HepG2 (cell line): ENCODE data around the gene PLEKHH1. TPM values are rescaled to one million over a fixed set of nuclear protein-coding genes. Genes with fewer than 3 reads are reported as not detected.

Source experiments
- ATAC-seq: fragments of 200-7000 bp; cut with Tn5 transposase; 3 replicates; pipeline ENCODE4 v1.9.1; 2020; ENCODE audit warnings: mild to moderate bottlenecking, moderate library complexity
- BruUV-seq: library from RNA; stranded (reverse); fragments of 400-500 nt; replicated peaks from 2 replicates; lab custom pipeline; 2021; lab: Mats Ljungman, UMichigan
- CTCF ChIA-PET: fragments of 300-600 bp; formaldehyde crosslinking; extraction: SDS; loops from one replicate; lab custom pipeline; 2021; ENCODE audit warnings: low total read pairs, inconsistent platforms, low intra/inter-chr PET ratio; lab: Yijun Ruan, JAX
- POLR2A ChIA-PET: fragments of 350-600 bp; sonication (Branson Sonifier 250); formaldehyde crosslinking; loops from one replicate; lab custom pipeline; 2020; ENCODE audit warnings: antibody characterized with exemption, inconsistent platforms; lab: Yijun Ruan, JAX
- DNase-seq: peaks from one replicate; pipeline ENCODE4 v3.0.0-alpha.2; 2015; ENCODE audit warnings: low spot score
- FAIRE-seq: peaks from 3 replicates; lab custom pipeline; 2011; peaks lifted over from hg19 to GRCh38; lab: Jason Lieb, UNC
- H2AFZ ChIP-seq: one replicate; pipeline ENCODE4 v1.6.1; 2011; ENCODE audit warnings: low read length, inconsistent platforms
- H3K27ac ChIP-seq: fragments of 300-600 bp; 3 replicates; pipeline ENCODE4 v1.8.0; 2011; ENCODE audit warnings: mixed run types, mild to moderate bottlenecking, mixed read lengths, low read length, inconsistent platforms; ENCODE audit not compliant: insufficient read depth; ENCODE audit errors: extremely low read length
- H3K27me3 ChIP-seq, 2 experiments: fragments of 200-600 bp in 1 of 2; 2 replicates in 1 of 2; 3 replicates in 1 of 2; pipeline versions ENCODE4 v1.6.0 to v1.8.0; 2011; ENCODE audit warnings: low read length in 2 of 2, mild to moderate bottlenecking in 2 of 2, moderate library complexity in 2 of 2, inconsistent platforms in 1 of 2; ENCODE audit not compliant: insufficient read depth in 2 of 2, control insufficient read depth in 1 of 2
- H3K36me3 ChIP-seq, 2 experiments: fragments of 200-600 bp in 1 of 2; replicated peaks in 1 of 2; 2 replicates in 1 of 2; 3 replicates in 1 of 2; pipeline versions ENCODE4 v1.5.1 to v1.8.0; 2011; ENCODE audit warnings: low read length in 2 of 2, inconsistent platforms in 1 of 2; ENCODE audit not compliant: insufficient read depth in 2 of 2, control insufficient read depth in 1 of 2
- H3K4me1 ChIP-seq: 2 replicates; pipeline ENCODE4 v1.5.1; 2012; ENCODE audit warnings: low read length, inconsistent platforms; ENCODE audit not compliant: insufficient read depth
- H3K4me2 ChIP-seq: 2 replicates; pipeline ENCODE4 v1.6.0; 2011; ENCODE audit warnings: low read depth, low read length, inconsistent platforms
- H3K4me3 ChIP-seq, 3 experiments: fragments of 200-600 bp in 1 of 3; sonication (generic), shearing (Covaris generic) in 1 of 3; replicated peaks in 1 of 3; 2 replicates each; pipeline ENCODE4 v1.5.1; 2011 to 2016; ENCODE audit warnings: low read length in 3 of 3, inconsistent platforms in 2 of 3, low read depth in 2 of 3, mild to moderate bottlenecking in 2 of 3, control low read depth in 1 of 3, mixed read lengths in 1 of 3; ENCODE audit not compliant: insufficient read depth in 1 of 3
- H3K79me2 ChIP-seq: one replicate; pipeline ENCODE4 v1.6.1; 2011; ENCODE audit warnings: low read length, inconsistent platforms; ENCODE audit not compliant: insufficient read depth
- H3K9ac ChIP-seq: 2 replicates; pipeline ENCODE4 v1.6.0; 2011; ENCODE audit warnings: mild to moderate bottlenecking, low read depth, low read length, inconsistent platforms; ENCODE audit not compliant: insufficient read depth
- H3K9me3 ChIP-seq: 2 replicates; pipeline ENCODE4 v1.5.1; 2012; ENCODE audit warnings: mild to moderate bottlenecking, low read length
- H4K20me1 ChIP-seq: 2 replicates; pipeline ENCODE4 v1.6.0; 2011; ENCODE audit warnings: inconsistent platforms, mild to moderate bottlenecking, low read length, moderate library complexity; ENCODE audit not compliant: insufficient read depth
- AGO1 ChIP-seq: fragments of 200-400 bp; formaldehyde crosslinking; IDR thresholded peaks from 2 replicates; pipeline ENCODE4 v1.6.1; 2017; ENCODE audit warnings: mild to moderate bottlenecking, low read depth, low read length, moderate library complexity; ENCODE audit not compliant: poor library complexity, severe bottlenecking
- GLI4 ChIP-seq: sonication (generic); formaldehyde crosslinking; IDR thresholded peaks from 2 replicates; pipeline ENCODE4 v1.5.1; 2020; ENCODE audit warnings: missing genetic modification reagents, mild to moderate bottlenecking, moderate library complexity, borderline replicate concordance
- HNRNPLL ChIP-seq: fragments of 200-400 bp; formaldehyde crosslinking; IDR thresholded peaks from 2 replicates; pipeline ENCODE4 v1.6.1; 2017; ENCODE audit warnings: mild to moderate bottlenecking, low read depth, low read length; ENCODE audit not compliant: poor library complexity, severe bottlenecking
- KAT7 ChIP-seq: IDR thresholded peaks from 2 replicates; pipeline ENCODE4 v1.6.1; 2018; ENCODE audit warnings: borderline replicate concordance, missing compliant biosample characterization
- NCOA1 ChIP-seq: sonication (generic); formaldehyde crosslinking; IDR thresholded peaks from 2 replicates; pipeline ENCODE4 v1.9.0; 2021; ENCODE audit warnings: missing genetic modification reagents
- NR1H2 ChIP-seq: sonication (generic); formaldehyde crosslinking; IDR thresholded peaks from 2 replicates; pipeline ENCODE4 v1.8.1; 2022; ENCODE audit warnings: low read depth, missing genetic modification reagents, borderline replicate concordance
- RCOR2 ChIP-seq: IDR thresholded peaks from 2 replicates; pipeline ENCODE4 v1.6.1; 2016; ENCODE audit warnings: missing biosample characterization, missing genetic modification reagents
- SMARCC2 ChIP-seq: fragments of 450-650 bp; IDR thresholded peaks from 2 replicates; pipeline ENCODE4 v1.6.1; 2017; ENCODE audit warnings: antibody characterized with exemption, mild to moderate bottlenecking
- TOPORS ChIP-seq: sonication (generic); formaldehyde crosslinking; IDR thresholded peaks from 2 replicates; pipeline ENCODE4 v1.8.0; 2023; ENCODE audit warnings: mild to moderate bottlenecking, missing genetic modification reagents
- TP53 ChIP-seq: sonication (generic); formaldehyde crosslinking; conservative IDR thresholded peaks from 2 replicates; pipeline ENCODE4 v1.4.0; 2020; ENCODE audit warnings: missing genetic modification reagents
- WIZ ChIP-seq: sonication (generic); formaldehyde crosslinking; IDR thresholded peaks from 2 replicates; pipeline ENCODE4 v1.5.1; 2020; ENCODE audit warnings: mild to moderate bottlenecking, missing genetic modification reagents
- ZC3H13 ChIP-seq: sonication (generic); formaldehyde crosslinking; IDR thresholded peaks from 2 replicates; pipeline ENCODE4 v1.8.1; 2023; ENCODE audit warnings: mild to moderate bottlenecking, missing genetic modification reagents, moderate library complexity
- ZNF550 ChIP-seq: sonication (generic); formaldehyde crosslinking; IDR thresholded peaks from 2 replicates; pipeline ENCODE4 v1.4.0; 2020; ENCODE audit warnings: mild to moderate bottlenecking, missing genetic modification reagents, borderline replicate concordance
- ZNF766 ChIP-seq: sonication (generic); formaldehyde crosslinking; IDR thresholded peaks from 2 replicates; pipeline ENCODE4 v1.5.0; 2020; ENCODE audit warnings: missing genetic modification reagents, borderline replicate concordance
- WGBS: methylation state at CpG from one replicate; pipeline ENCODE4 v1.1.6; 2017; ENCODE audit warnings: low lambda C conversion rate; 5-methylcytosine and 5-hydroxymethylcytosine counted together
- in situ Hi-C: cut with HindIII; loops from 2 replicates; pipeline ENCODE4 v1.10.0; 2017; ENCODE audit warnings: low pct_unique_long_range_greater_than_20kb; ENCODE audit not compliant: extremely low pct_ligation_motif_present
- intact Hi-C: fragments of 100-400 bp; cut with micrococcal nuclease; formaldehyde crosslinking; loops from one replicate; pipeline ENCODE4 v1.10.0; 2022; ENCODE audit not compliant: unreplicated experiment
- polyA plus RNA-seq, 8 experiments: library from polyadenylated mRNA; depleted of rRNA in 3 of 8; stranded (reverse) in 7 of 8; unstranded in 1 of 8; fragments of >200 nt; fragmentation: Illumina TruSeq in 4 of 8; extraction: Trizol in 4 of 8; gene quantifications; 2 replicates each; pipeline versions ENCODE4 v1.2.1 to v1.2.3, GENCODE V29; 2011 to 2016; ENCODE audit warnings: low read depth in 4 of 8, missing spikeins in 1 of 8, mixed read lengths in 1 of 8; ENCODE audit not compliant: insufficient read depth in 1 of 8
- total RNA-seq, 5 experiments: library from RNA; depleted of rRNA; stranded (reverse); fragments of >200 nt; fragmentation: Illumina TruSeq; extraction: Trizol; gene quantifications; 2 replicates each; pipeline ENCODE4 v1.2.3, GENCODE V29; 2016; ENCODE audit warnings: low read depth in 1 of 5
- TF ChIP-seq, protein P1 (sequence below): sonication (generic); formaldehyde crosslinking; IDR thresholded peaks from 2 replicates; pipeline ENCODE4 v1.4.0; 2020; ENCODE audit warnings: missing genetic modification reagents
- TF ChIP-seq, protein P2 (sequence below): sonication (generic); formaldehyde crosslinking; IDR thresholded peaks from 2 replicates; pipeline ENCODE4 v1.5.0; 2020; ENCODE audit warnings: missing genetic modification reagents
- TF ChIP-seq, protein P3 (sequence below): sonication (generic); formaldehyde crosslinking; IDR thresholded peaks from 2 replicates; pipeline ENCODE4 v1.9.0; 2022; ENCODE audit warnings: missing genetic modification reagents, mild to moderate bottlenecking, borderline replicate concordance

PLEKHH1 gene
- total and polyA plus RNA-seq, 2 of the 13 experiments (the other 11 are each of a cell fraction or from before 2014, with no cell fraction given): 8.6 to 15.8 TPM

DNA sequence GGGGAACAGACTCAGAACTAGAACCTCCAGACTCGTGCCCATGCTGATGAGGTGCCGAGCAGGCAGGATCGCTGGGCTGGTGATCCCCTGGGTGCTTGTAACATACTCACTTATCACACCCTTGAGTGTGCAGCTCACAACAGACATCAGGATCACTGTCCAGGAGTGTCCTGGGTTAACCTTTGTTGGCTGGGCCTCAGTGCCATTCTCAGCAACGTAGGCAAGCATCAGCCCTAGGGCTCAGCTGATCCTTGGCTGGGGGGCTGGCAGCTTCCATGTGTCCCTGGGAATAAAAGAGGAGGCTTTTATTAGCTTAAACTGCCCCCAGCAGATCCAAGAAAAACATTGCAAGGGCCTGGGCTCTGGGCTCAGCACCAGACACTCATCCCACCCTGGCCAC is 46.2 kb upstream of the PLEKHH1 start (continued):
- TF ChIP-seq, protein P1, sequence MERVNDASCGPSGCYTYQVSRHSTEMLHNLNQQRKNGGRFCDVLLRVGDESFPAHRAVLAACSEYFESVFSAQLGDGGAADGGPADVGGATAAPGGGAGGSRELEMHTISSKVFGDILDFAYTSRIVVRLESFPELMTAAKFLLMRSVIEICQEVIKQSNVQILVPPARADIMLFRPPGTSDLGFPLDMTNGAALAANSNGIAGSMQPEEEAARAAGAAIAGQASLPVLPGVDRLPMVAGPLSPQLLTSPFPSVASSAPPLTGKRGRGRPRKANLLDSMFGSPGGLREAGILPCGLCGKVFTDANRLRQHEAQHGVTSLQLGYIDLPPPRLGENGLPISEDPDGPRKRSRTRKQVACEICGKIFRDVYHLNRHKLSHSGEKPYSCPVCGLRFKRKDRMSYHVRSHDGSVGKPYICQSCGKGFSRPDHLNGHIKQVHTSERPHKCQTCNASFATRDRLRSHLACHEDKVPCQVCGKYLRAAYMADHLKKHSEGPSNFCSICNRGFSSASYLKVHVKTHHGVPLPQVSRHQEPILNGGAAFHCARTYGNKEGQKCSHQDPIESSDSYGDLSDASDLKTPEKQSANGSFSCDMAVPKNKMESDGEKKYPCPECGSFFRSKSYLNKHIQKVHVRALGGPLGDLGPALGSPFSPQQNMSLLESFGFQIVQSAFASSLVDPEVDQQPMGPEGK (CRISPR knock-in tag): no peak

DNA sequence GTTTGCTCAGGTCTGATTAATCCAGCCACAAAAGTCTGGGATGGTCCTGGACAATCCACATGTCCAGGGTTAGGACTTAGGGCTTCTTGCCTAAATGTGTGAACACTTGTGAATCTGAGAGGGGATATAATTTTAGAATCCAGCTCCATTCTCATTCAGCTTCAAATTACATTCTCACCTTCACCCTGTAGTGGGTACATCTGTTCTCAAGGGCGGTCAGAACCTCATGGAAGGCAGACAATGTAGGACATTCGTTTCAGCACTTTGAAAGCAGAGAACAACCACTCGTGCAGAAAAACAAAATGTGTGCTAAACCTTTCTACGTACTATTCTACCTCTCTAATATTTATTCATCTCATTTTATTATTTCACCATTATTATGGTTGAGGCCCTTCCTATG is 45.8 kb upstream of the PLEKHH1 start:
- ChIA-PET CTCF (no interaction called here), POLR2A (interaction anchor here (0.9 kb wide), 1 partner anchor 84 kb away, joined by 3 read pairs; no protein-coding TSS in a partner anchor)
- 69% methylated on average over 4 of the region's 4 CpGs for WGBS
- H3K4me1 ChIP-seq: peaks cover 18% of the 10 kb centered on the region
- H3K4me2 ChIP-seq: no peak overlapping the region
- BruUV-seq: no TSS peak
- H3K9ac ChIP-seq: no peak overlapping the region
- intact Hi-C loops (no loop called here), in situ Hi-C loops (no loop called here)
- no peaks in the 10 kb centered on the region for H3K9me3 ChIP-seq
- DNase-seq (no peak), FAIRE-seq (no peak), ATAC-seq (no peak)
- H3K27me3 ChIP-seq: peaks cover 0 to 12% of the 10 kb centered on the region in 2 experiments; a peak in 2 of 5 replicates
- no peaks in the 10 kb centered on the region for H3K36me3 ChIP-seq
- H3K79me2 ChIP-seq: no peaks in the 10 kb centered on the region
- no peak overlapping the region for H3K4me3 ChIP-seq
- H2AFZ ChIP-seq: no peak overlapping the region
- H4K20me1 ChIP-seq: no peaks in the 10 kb centered on the region
- no peak overlapping the region for H3K27ac ChIP-seq
- TF ChIP-seq, protein P2, sequence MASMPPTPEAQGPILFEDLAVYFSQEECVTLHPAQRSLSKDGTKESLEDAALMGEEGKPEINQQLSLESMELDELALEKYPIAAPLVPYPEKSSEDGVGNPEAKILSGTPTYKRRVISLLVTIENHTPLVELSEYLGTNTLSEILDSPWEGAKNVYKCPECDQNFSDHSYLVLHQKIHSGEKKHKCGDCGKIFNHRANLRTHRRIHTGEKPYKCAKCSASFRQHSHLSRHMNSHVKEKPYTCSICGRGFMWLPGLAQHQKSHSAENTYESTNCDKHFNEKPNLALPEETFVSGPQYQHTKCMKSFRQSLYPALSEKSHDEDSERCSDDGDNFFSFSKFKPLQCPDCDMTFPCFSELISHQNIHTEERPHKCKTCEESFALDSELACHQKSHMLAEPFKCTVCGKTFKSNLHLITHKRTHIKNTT (CRISPR knock-in tag): no peak
- no peak for TF ChIP-seq NCOA1 (CRISPR knock-in tag)
- no peak for TF ChIP-seq WIZ (CRISPR knock-in tag)
- no peak for TF ChIP-seq RCOR2 (CRISPR knock-in tag)
- no peak for TF ChIP-seq ZNF766 (CRISPR knock-in tag)
- TF ChIP-seq SMARCC2: no peak
- no peak for TF ChIP-seq TOPORS
- TF ChIP-seq TP53 (CRISPR knock-in tag): no peak
- TF ChIP-seq, protein P3, sequence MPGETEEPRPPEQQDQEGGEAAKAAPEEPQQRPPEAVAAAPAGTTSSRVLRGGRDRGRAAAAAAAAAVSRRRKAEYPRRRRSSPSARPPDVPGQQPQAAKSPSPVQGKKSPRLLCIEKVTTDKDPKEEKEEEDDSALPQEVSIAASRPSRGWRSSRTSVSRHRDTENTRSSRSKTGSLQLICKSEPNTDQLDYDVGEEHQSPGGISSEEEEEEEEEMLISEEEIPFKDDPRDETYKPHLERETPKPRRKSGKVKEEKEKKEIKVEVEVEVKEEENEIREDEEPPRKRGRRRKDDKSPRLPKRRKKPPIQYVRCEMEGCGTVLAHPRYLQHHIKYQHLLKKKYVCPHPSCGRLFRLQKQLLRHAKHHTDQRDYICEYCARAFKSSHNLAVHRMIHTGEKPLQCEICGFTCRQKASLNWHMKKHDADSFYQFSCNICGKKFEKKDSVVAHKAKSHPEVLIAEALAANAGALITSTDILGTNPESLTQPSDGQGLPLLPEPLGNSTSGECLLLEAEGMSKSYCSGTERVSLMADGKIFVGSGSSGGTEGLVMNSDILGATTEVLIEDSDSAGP (CRISPR knock-in tag): no peak
- TF ChIP-seq HNRNPLL: no peak
- no peak for TF ChIP-seq ZC3H13 (CRISPR knock-in tag)
- TF ChIP-seq GLI4: no peak
- TF ChIP-seq AGO1: no peak
- TF ChIP-seq ZNF550: no peak
- TF ChIP-seq KAT7 (CRISPR knock-in tag): no peak
- no peak for TF ChIP-seq NR1H2 (CRISPR knock-in tag)
